Muscle of arm (tissue), 12 donors: ENCODE measurements around the gene SLC29A4. TPM values are rescaled to one million over a fixed set of nuclear protein-coding genes. Genes with fewer than 3 reads are reported as not detected.
"Not testable (repeated sequence)": the region's sequence is repeated elsewhere in the genome, so short reads cannot be mapped to it uniquely, and the experiment has no call there.

ENCODE experiments used
- DNase-seq: peaks from one replicate; pipeline ENCODE4 v3.0.0-alpha.2; 2013
- polyA plus RNA-seq, 12 donors: library from polyadenylated mRNA; unstranded; fragments of 120-200 nt; gene quantifications; one replicate each; pipeline ENCODE4 v1.2.1, GENCODE V29; 2013; ENCODE audit not compliant: insufficient read length in 12 of 12

The SLC29A4 gene
- polyA plus RNA-seq, 12 donors: 17.5 to 54.3 (median 30.5) TPM; not detected in 1

- no peak for DNase-seq
These were observed 11.6 kb downstream of the SLC29A4 start for GRCh38 chr7:5294169-5294987.

GRCh38 chr7:5295039-5296014, 12.6 kb downstream of the SLC29A4 start:
- DNase-seq: no peak

GRCh38 chr7:5296015-5296610, 13.4 kb downstream of the SLC29A4 start:
- no peak for DNase-seq

- DNase-seq: no peak
These were observed 14.0 kb downstream of the SLC29A4 start for GRCh38 chr7:5296611-5297226.

GRCh38 chr7:5300366-5300765, 17.6 kb downstream of the SLC29A4 start:
- no peak for DNase-seq

GRCh38 chr7:5302577-5302976, 19.8 kb downstream of the SLC29A4 start:
- DNase-seq: no peak

GRCh38 chr7:5303061-5303460, 20.3 kb downstream of the SLC29A4 start:
- DNase-seq: no peak

- no peak for DNase-seq
These were observed 21.1 kb downstream of the SLC29A4 start for GRCh38 chr7:5303591-5304505.

- DNase-seq: not testable (repeated sequence)
These were observed 22.3 kb downstream of the SLC29A4 start for GRCh38 chr7:5305050-5305449.

- not testable (repeated sequence) for DNase-seq
These were observed 24.7 kb downstream of the SLC29A4 start for GRCh38 chr7:5307221-5308142.

- DNase-seq: no peak
These were observed 26.4 kb downstream of the SLC29A4 start for GRCh38 chr7:5309146-5309545.

- DNase-seq: no peak
These were observed 28.2 kb downstream of the SLC29A4 start for GRCh38 chr7:5310822-5311405.

GRCh38 chr7:5312276-5313070, 29.7 kb downstream of the SLC29A4 start:
- DNase-seq: not testable (repeated sequence)

- DNase-seq: not testable (repeated sequence)
These were observed 30.5 kb downstream of the SLC29A4 start for GRCh38 chr7:5313076-5313885.

- no peak for DNase-seq
These were observed 32.1 kb downstream of the SLC29A4 start for GRCh38 chr7:5314864-5315263.

- no peak for DNase-seq
These were observed 33.0 kb downstream of the SLC29A4 start for GRCh38 chr7:5315761-5316160.

GRCh38 chr7:5318613-5319012, 35.9 kb downstream of the SLC29A4 start:
- DNase-seq: not testable (repeated sequence)
